Uterus (tissue), 4 donors: Measurements from ENCODE around the gene CHST12. TPM values are rescaled to one million over a fixed set of nuclear protein-coding genes. Genes with fewer than 3 reads are reported as not detected.
"Not testable (repeated sequence)": the region's sequence is repeated elsewhere in the genome, so short reads cannot be mapped to it uniquely, and the experiment has no call there.

Source experiments
- DNase-seq, 2 donors: peaks; one replicate each; pipeline ENCODE4 v3.0.0-alpha.2; 2019 to 2020
- H3K27ac ChIP-seq, 2 donors: fragments of 200-600 bp; sonication (generic); 1 replicate in 1 of 2; 2 replicates in 1 of 2; pipeline ENCODE4 v1.5.1; 2016 to 2018
- H3K27me3 ChIP-seq, 2 donors: fragments of 200-600 bp; sonication (generic); one replicate each; pipeline ENCODE4 v1.5.1; 2018 to 2019; ENCODE audit warnings: control low read depth in 1 of 2
- H3K36me3 ChIP-seq, 2 donors: fragments of 200-600 bp; sonication (generic); one replicate each; pipeline ENCODE4 v1.5.1; 2019; ENCODE audit warnings: control low read depth in 1 of 2
- H3K4me1 ChIP-seq, 2 donors: fragments of 200-600 bp; sonication (generic); one replicate each; pipeline ENCODE4 v1.5.1; 2018 to 2019; ENCODE audit warnings: control low read depth in 1 of 2
- H3K4me3 ChIP-seq, 2 donors: fragments of 200-600 bp; sonication (generic); 1 replicate in 1 of 2; 2 replicates in 1 of 2; pipeline ENCODE4 v1.5.1; 2018 to 2019; ENCODE audit warnings: mild to moderate bottlenecking in 1 of 2
- H3K9me3 ChIP-seq, 2 donors: fragments of 200-600 bp; sonication (generic); one replicate each; pipeline ENCODE4 v1.5.1; 2019; ENCODE audit warnings: control low read depth in 1 of 2
- POLR2A ChIP-seq, 2 donors: fragments of 450-650 bp; IDR thresholded peaks; one replicate each; pipeline ENCODE4 v1.6.1; 2016; ENCODE audit warnings: antibody characterized with exemption in 2 of 2, mild to moderate bottlenecking in 1 of 2, moderate library complexity in 1 of 2
- intact Hi-C: fragments of 100-400 bp; cut with DNase I; formaldehyde crosslinking; loops from one replicate; pipeline ENCODE4 v1.15.1; 2023; ENCODE audit warnings: low total_unique reads
- total RNA-seq, 4 donors: library from RNA; depleted of rRNA in 3 of 4; stranded (reverse); fragments of >200 nt in 3 of 4; gene quantifications; one replicate each; pipeline versions ENCODE4 v1.1.0 to v1.2.4, GENCODE V29; 2014 to 2023
- TF ChIP-seq, protein P1 (sequence below), 4 experiments: fragments of 200-600 bp in 2 of 4; fragments of 450-650 bp in 2 of 4; sonication (generic) in 2 of 4; IDR thresholded peaks; one replicate each; pipeline ENCODE4 v1.5.1; 2016 to 2019; ENCODE audit warnings: antibody characterized with exemption in 4 of 4, mild to moderate bottlenecking in 2 of 4, moderate library complexity in 1 of 4
- donor health status: DM: yes; HTN: yes; CAD: no.

The CHST12 gene
- total RNA-seq, 4 donors from 2014 or later = 5.6 to 30.5 (median 8.3) TPM

DNA sequence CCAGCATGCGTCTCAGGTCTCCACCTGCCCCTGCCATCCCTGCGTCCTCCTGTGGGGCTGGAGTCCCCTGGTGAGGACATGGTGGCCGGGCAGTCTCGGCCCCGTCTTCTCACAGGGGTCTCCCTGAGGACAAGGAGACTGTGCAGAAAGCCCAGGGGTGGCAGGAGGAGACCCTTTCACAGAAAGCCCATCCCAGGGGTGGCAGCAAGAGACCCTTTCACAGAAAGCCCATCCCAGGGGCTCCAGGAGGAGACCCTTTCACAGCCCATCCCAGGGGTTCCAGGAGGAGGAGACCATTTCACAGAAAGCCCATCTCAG is 14.8 kb upstream of the CHST12 start:
- intact Hi-C loops = no loop called here
- Histone ChIP-seq H3K27ac (no peak overlapping the region), H3K9me3 (no peaks in the 10 kb centered on the region), H3K27me3 (no peaks in the 10 kb centered on the region), H3K4me3 (no peak overlapping the region), H3K36me3 (no peaks in the 10 kb centered on the region), H3K4me1 (no peaks in the 10 kb centered on the region)
- no peak for DNase-seq
- TF ChIP-seq POLR2A (IDR thresholded peaks at IDR 0.05) = no peak
- TF ChIP-seq, protein P1, sequence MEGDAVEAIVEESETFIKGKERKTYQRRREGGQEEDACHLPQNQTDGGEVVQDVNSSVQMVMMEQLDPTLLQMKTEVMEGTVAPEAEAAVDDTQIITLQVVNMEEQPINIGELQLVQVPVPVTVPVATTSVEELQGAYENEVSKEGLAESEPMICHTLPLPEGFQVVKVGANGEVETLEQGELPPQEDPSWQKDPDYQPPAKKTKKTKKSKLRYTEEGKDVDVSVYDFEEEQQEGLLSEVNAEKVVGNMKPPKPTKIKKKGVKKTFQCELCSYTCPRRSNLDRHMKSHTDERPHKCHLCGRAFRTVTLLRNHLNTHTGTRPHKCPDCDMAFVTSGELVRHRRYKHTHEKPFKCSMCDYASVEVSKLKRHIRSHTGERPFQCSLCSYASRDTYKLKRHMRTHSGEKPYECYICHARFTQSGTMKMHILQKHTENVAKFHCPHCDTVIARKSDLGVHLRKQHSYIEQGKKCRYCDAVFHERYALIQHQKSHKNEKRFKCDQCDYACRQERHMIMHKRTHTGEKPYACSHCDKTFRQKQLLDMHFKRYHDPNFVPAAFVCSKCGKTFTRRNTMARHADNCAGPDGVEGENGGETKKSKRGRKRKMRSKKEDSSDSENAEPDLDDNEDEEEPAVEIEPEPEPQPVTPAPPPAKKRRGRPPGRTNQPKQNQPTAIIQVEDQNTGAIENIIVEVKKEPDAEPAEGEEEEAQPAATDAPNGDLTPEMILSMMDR (IDR thresholded peaks at IDR 0.05) = no peak

DNA sequence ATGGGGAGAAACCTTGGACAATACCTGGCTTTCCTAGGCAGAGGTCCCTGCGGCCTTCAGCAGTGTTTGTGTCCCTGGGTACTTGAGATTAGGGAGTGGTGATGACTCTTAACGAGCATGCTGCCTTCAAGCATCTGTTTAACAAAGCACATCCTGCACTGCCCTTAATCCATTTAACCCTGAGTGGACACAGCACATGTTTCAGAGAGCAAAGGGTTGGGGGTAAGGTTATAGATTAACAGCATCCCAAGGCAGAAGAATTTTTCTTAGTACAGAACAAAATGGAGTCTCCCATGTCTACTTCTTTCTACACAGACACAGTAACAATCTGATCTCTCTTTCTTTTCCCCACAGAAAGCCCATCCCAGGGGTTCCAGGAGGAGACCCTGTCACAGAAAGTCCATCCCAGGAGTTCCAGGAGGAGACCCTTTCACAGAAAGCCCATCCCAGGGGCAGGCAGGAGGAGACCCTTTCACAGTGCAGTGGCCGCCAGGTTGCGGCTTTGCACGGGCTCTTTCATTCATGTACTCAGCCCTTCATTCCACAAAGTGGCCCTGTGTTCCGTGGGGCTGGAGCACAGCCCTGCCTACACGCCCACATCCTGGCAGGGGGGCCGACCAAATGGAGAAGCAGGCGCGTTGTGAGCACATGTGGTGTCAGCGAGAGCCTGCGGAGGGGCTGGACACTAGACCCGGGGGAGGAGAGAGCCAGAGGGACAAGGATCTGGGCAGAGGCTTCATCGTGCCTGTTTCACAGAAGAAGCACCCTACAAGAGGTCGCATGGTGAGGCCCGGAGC is 13.2 kb upstream of the CHST12 start:
- H3K4me1 ChIP-seq, DNase-seq, H3K27me3 ChIP-seq, intact Hi-C loops, H3K36me3 ChIP-seq, H3K4me3 ChIP-seq, H3K9me3 ChIP-seq, H3K27ac ChIP-seq: not testable (repeated sequence)

DNA sequence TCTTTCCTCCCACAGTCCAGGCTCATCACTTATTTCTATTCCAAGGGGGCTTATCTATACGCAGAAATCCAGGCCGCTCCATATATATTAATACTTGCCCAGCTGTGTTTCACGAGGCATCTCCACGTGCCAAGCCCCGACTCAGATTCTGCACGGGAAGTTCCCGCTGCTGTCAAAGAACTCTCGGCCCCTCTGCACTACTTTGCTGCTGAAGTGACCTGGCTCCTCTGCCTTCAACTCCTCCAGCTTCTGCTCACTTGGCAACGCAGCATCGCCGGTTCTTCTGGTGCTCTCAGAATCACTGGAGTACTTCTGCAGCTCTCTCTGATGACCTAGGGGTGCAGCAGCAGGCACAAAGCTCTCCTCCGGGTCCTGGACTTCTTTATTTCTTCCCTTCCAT is 9.7 kb upstream of the CHST12 start:
- intact Hi-C loops = no loop called here
- Histone ChIP-seq H3K36me3 (no peaks in the 10 kb centered on the region), H3K27ac (no peak overlapping the region), H3K9me3 (no peaks in the 10 kb centered on the region), H3K4me3 (no peak overlapping the region), H3K4me1 (no peaks in the 10 kb centered on the region), H3K27me3 (no peaks in the 10 kb centered on the region)
- no peak for TF ChIP-seq POLR2A (IDR thresholded peaks at IDR 0.05)
- TF ChIP-seq, protein P1 (IDR thresholded peaks at IDR 0.05) = no peak
- no peak for DNase-seq

DNA sequence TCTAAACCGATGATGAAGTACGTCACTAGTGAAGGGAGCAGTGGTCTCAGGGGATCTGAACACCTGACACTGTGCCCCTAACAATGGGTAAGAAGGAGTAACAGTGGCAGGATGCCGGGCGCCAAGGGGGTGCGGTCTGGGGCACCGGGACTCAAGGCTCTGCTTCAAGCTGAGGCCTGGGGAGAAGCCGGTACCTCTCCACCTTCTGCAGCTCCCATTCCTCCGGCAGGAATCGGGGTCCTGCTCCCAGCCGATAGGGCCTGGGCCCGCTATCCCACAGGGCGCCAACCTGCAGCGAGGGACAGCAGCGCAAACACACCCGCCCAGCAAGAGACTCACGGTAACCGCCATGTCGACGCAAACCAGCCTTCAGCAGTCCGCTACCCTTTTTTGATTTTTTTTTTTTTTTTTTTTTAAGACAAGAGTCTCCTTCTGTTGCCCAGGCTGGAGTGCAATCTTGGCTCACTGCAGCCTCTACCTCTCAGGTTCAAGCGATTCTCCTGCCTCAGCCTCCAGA is 8.8 kb upstream of the CHST12 start:
- no peak for TF ChIP-seq POLR2A (IDR thresholded peaks at IDR 0.05)
- TF ChIP-seq, protein P1 (IDR thresholded peaks at IDR 0.05) = no peak
- no peak for DNase-seq
- H3K4me3 ChIP-seq = no peak overlapping the region
- intact Hi-C loops = no loop called here
- no peaks in the 10 kb centered on the region for H3K4me1 ChIP-seq
- no peaks in the 10 kb centered on the region for H3K9me3 ChIP-seq
- H3K27ac ChIP-seq = no peak overlapping the region
- no peaks in the 10 kb centered on the region for H3K27me3 ChIP-seq
- H3K36me3 ChIP-seq = no peaks in the 10 kb centered on the region

DNA sequence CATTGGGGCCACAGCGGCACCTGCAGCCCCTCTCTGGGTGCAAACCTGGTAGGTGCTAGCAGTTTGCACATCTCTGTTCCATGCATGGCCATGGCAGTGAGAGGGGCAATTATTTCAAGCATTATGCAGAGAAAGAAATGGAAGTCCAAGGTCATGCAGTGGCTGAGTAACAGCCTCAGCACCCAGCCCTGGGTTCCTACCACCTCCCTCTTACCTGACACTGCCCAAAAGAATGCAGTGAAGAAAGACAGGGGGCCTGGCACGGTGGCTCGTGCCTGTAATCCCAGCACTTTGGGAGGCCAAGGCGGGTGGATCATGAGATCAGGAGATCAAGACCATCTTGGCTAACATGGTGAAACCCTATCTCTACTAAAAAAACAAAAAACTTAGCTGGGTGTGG is 4.9 kb upstream of the CHST12 start:
- H3K4me3 ChIP-seq = no peak overlapping the region
- no peaks in the 10 kb centered on the region for H3K27me3 ChIP-seq
- H3K4me1 ChIP-seq = no peaks in the 10 kb centered on the region
- no peaks in the 10 kb centered on the region for H3K9me3 ChIP-seq
- intact Hi-C loops = no loop called here
- H3K36me3 ChIP-seq = no peaks in the 10 kb centered on the region
- TF ChIP-seq, protein P1 (IDR thresholded peaks at IDR 0.05) = no peak
- no peak for TF ChIP-seq POLR2A (IDR thresholded peaks at IDR 0.05)
- no peak overlapping the region for H3K27ac ChIP-seq
- DNase-seq = no peak
